HG03520 (cell line): ENCODE results near the gene USPL1.
"Not testable (repeated sequence)": the region's sequence is repeated elsewhere in the genome, so short reads cannot be mapped to it uniquely, and the experiment has no call there.

Source experiments
- ATAC-seq: cut with Tn5 transposase; IDR thresholded peaks from one replicate; pipeline ENCODE4 v1.9.1; 2021; ENCODE audit warnings: mild to moderate bottlenecking, moderate library complexity; ENCODE audit not compliant: unreplicated experiment

Gene USPL1

DNA sequence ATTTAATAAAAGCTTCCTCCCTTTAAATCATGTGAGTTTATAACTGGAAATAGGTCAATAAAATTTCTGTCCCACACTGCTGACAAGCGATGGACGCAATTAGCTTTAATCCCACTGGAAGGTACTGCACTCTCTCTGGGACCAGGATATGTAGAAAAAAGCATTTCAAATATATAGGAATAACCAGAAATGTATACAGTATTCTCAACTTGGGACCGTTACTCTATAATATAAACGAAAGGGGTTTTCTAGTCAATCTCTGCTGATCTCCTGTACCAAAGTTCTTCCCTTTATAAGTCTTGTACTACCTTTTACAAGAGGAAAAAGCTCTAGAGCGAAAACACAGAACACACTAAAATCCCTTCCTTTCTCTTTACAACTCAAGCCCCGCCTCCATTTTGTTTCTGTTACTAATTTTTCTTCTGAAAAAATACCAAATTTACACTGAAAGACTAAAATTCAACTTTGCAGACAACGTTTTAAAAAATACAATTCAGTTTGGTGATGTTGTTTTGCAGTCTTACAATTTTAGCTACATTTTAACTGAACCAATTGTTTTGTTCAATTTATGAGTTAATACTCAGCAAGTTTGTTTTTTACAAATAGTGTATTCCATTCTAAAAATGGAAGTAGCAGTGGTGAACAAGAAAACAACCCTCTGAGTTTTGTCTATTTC is 1.7 kb upstream of the USPL1 start:
- no peak for ATAC-seq

DNA sequence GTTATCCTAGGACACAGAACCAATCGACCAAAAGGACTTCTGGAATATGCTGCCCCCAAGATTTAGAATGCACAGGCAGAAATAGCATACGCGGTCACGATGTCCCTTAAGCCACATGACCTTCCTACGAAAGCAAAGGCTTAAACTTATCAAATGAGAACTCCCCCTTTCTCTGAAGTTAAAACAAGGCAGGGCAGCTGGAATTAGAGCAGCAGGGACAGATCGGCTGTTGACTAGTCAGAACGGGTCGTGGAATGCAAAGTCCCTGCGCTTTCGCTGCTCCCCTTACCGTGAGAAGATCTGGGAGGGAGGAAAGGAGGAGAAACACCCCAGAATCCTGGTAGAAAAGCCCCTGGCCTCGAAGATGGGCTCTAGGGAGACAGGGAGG is 799 bp upstream of the USPL1 start:
- peak; percentile 21 for ATAC-seq

- no peak for ATAC-seq
Measured at GRCh38 chr13:30618186-30618929, 638 bp downstream of the USPL1 start.

GRCh38 chr13:30618930-30619279 is 1.2 kb downstream of the USPL1 start:
- no peak for ATAC-seq

DNA sequence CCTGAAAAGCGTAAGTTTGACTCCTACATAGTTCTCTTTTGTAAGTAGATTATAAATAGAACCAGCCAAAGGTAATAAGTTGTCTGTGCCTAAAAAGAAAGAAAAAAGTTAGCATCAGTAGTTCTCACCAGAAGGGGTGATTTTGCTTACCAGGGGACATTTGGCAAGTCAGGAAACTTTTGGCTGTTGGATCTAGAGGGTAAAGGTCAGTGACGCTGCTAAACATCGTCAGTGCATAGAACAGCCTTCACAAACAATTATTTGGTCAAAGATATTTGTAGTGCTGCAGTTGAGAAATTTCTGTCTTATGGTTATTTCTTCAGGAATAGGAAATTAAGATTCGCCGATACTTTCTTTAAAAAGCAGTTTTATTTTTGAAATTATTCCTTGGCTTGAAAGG is 2.0 kb downstream of the USPL1 start:
- ATAC-seq: no peak

GRCh38 chr13:30620941-30621340 is 3.2 kb downstream of the USPL1 start:
- no peak for ATAC-seq

- ATAC-seq: no peak
Measured at GRCh38 chr13:30622551-30622950, 4.8 kb downstream of the USPL1 start.

DNA sequence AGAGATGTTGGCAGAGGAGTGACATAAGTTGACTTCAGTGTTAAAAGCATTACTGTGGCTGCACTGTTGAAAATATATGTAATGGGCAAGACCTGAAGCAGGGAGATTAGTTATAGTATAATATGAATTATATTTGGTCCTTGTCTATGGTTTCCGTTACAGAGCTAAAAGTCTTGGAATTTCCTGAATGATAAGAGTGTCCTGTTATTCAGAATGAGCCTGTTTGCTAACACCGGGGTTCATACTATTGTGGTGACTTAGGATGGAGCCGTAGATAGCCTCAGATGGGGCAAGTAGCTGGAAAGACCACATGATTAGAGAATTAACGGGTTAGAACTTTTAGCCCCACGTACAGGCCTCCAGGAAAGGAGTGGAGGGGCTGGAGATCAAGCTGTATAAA is 5.7 kb downstream of the USPL1 start:
- no peak for ATAC-seq

DNA sequence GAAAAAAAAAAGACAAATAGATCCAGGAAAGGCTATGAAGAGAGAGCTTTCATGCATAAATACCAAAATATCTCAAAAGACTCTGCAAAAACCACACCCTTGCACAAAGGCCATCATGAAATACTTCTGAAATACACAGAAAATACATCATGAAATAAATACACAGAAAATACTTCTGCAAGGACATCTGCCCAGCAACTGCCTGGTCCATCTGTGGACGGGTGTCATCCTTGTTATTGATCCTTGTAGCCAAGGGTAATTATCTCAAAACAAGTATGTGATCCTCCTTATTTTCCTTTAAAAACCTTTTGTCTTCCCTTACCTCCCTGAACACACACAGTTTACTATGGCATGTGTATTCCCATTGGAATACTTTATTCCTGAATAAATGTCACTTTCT is 6.9 kb downstream of the USPL1 start:
- ATAC-seq: no peak

- ATAC-seq: no peak
Measured at GRCh38 chr13:30629527-30629926, 11.8 kb downstream of the USPL1 start.

DNA sequence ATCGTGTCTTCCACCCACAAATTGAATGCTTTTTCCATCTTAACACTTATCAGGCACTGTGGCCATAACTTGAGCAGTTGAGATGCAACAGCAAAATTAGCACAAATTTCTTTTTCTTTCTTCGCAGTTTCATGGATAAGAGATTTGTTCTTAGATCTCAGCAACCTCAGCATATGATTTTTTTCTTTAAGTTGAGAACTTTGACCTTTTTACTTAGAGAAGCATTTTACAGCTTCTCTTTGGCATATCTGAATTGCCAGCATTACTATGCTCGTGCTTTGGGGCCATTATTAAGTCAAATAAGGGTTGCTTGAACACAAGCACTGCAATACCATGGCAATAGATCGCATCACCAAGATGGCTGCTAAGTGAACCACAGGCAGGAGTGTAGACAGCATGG is 16.1 kb downstream of the USPL1 start:
- ATAC-seq: no peak

DNA sequence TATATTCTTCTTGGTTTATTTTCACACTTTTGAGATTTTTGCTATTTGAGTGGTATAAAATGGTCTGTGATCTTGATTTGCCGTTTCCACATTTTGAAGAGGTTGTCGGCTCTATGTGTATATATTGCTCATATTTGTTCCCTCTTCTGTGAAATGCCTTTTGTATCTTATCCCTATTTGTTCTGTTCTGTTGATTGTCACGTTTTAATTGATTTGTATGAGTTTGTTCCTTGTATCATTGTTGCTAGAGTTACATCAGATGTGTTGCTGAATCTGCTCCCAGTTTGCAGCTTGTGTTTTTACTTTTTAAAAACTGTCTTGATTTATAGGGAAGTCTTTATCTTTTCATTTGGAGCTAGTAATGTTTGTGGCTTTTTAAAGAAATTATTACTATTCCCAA is 17.1 kb downstream of the USPL1 start:
- ATAC-seq: no peak

GRCh38 chr13:30638301-30638700 is 20.6 kb downstream of the USPL1 start:
- no peak for ATAC-seq

GRCh38 chr13:30639671-30640070 is 22.0 kb downstream of the USPL1 start:
- ATAC-seq: no peak

DNA sequence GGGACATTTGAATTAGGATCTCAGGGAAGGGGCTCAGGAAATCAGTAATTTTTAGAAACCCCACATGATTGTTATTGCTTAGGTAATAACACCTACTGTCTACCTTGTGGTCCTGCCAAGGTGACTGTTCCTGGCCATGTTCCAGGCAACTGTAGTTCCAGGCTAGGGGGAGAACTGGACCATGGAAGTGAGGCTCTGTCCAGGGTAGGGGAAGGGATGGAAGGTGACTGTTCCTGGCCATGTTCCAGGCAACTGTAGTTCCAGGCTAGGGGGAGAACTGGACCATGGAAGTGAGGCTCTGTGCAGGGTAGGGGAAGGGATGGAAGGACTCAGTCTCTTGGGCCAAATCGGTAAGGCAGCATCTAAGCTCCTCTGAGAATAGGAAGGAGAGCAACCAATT is 23.5 kb downstream of the USPL1 start:
- ATAC-seq: not testable (repeated sequence)

DNA sequence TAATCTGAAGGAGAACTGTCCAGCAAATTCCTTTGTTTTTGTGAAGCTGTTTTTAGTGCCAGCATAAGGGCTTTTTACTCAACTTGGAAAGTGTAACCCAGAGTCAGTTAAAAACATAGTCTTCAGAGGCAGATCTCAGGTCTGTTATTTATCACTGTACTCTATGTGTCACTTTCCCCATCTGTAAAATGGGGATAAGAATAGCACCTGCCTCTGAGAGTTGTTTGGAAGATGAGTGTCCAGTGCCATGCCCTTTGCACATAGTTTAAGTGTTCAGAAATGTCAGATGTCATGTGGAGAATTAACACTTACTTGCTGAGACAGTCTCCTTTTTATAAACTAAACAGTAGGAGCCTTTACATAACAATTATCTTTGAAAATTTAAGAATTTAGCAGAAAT is 27.9 kb downstream of the USPL1 start:
- ATAC-seq: no peak

DNA sequence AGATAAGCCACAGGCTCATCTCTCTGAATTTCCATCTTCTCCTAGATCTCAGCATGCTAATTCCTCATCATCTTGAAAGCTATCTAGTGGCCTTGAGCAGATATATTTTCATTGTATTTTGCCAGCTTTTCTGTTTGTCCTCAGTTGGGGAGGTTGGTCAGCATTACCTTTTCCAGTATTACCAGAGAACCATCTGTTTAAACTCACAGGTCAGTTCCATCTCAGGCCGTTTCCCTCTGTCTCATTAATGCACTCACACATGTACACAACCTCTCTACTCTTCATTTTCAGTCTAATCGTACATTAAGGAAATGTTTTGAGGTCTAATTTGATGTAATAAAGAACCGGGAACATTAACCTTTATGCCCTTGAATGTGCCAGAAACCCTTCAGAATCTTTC is 29.7 kb downstream of the USPL1 start:
- ATAC-seq: no peak

- no peak for ATAC-seq
Measured at GRCh38 chr13:30647824-30648521, 30.3 kb downstream of the USPL1 start.

GRCh38 chr13:30648522-30649012 is 30.8 kb downstream of the USPL1 start:
- ATAC-seq: no peak

GRCh38 chr13:30651648-30652047 is 33.9 kb downstream of the USPL1 start:
- not testable (repeated sequence) for ATAC-seq

DNA sequence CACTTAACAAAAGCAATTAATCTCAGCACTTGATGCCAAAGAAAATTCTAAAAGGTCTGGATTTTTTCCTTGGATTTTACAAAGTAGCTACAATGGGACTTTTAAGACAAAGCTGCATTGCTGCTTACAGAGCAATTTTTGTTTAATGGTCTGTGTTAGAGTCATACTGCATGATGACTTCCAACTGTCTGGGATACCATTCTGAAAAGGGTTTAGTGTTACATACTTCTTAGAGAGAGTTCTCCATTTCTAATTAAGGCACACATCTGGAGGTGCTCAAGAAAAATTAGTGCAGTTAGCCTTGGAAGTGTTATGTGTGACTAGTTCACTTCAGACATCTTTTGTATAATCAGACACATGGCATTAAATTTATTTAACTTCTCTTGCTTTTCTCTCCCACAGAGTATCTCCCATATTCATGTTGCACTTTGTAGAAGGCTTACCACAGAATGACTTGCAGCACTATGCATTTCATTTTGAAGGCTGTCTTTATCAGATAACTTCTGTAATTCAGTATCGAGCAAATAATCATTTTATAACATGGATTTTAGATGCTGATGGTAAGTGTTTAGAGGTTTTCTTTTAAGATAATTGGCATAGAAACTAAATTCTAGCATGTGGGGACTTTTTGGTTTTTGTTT is 35.1 kb downstream of the USPL1 start:
- no peak for ATAC-seq

DNA sequence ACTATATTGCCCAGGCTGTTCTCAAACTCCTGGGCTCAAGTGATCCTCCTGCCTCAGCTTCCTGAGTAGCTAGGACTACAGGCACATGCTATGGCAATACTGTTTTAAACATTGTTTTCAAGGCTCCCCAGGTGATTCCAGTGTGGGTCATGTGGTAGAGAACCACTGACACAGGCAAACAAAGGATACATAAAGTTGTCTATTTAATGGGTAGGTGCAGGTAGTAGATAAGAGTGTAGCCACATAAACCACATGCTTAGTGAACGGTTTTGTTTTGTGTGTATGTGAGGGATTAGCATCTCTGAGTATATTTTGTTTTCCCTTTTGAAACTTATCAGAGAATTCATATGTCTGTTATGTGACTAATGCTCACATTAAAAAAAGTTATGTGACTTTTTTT is 36.7 kb downstream of the USPL1 start:
- ATAC-seq: peak; percentile 50
